GM21381 (cell line): ENCODE results near the gene RILPL1.
A peak's percentile ranks its signal among the peaks of the same experiment; 100 is the strongest.
"Not testable (repeated sequence)": the region's sequence is repeated elsewhere in the genome, so short reads cannot be mapped to it uniquely, and the experiment has no call there.

Source experiments
- ATAC-seq: cut with Tn5 transposase; IDR thresholded peaks from one replicate; pipeline ENCODE4 v1.9.1; 2021; ENCODE audit warnings: mild to moderate bottlenecking, moderate library complexity; ENCODE audit not compliant: unreplicated experiment

RILPL1 gene

GRCh38 chr12:123431951-123432817 is 101.3 kb downstream of the RILPL1 start:
- ATAC-seq, result not testable (repeated sequence)

GRCh38 chr12:123429101-123429500 is 104.4 kb downstream of the RILPL1 start:
- not testable (repeated sequence) for ATAC-seq

- no peak for ATAC-seq
These were observed 104.9 kb downstream of the RILPL1 start for GRCh38 chr12:123428591-123428990.

- peak; percentile 87 for ATAC-seq
These were observed 106.3 kb downstream of the RILPL1 start for GRCh38 chr12:123427036-123427769.

DNA sequence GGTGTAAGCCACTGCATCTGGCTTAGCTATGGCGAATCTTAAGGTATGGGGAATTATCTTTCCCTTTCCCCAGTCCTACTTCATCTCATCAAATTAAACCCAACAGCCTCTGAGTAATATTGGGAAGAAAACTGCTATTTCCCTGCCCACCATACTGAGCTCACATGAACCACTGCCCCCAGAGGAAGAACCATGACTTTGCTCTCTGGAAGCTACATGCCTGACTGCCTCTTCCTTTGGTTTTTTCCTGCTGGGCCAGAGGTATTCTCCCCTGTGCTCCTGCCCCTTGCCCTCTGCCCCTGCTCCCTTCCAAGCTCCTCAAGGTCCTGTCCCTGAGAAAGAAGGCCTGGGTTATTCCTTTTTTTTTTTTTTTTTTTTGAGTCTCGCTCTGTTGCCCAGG is 112.2 kb downstream of the RILPL1 start:
- ATAC-seq, result no peak
